Astrocyte (in vitro differentiated cells and primary cell): ENCODE results near the gene KCNMA1. TPM values are rescaled to one million over a fixed set of nuclear protein-coding genes. Genes with fewer than 3 reads are reported as not detected.

Experiments used
- DNase-seq: peaks from one replicate; pipeline ENCODE4 v3.0.0-alpha.2; 2010; ENCODE audit warnings: low read depth
- FAIRE-seq: peaks from 2 replicates; lab custom pipeline; 2011; peaks lifted over from hg19 to GRCh38; lab: Jason Lieb, UNC
- H2AFZ ChIP-seq: 2 replicates; pipeline ENCODE4 v1.6.0; 2012; ENCODE audit warnings: low read depth, low read length, inconsistent platforms
- H3K27ac ChIP-seq: 2 replicates; pipeline ENCODE4 v1.5.1; 2011; ENCODE audit warnings: low read depth, low read length, inconsistent platforms
- H3K27me3 ChIP-seq: 2 replicates; pipeline ENCODE4 v1.6.0; 2011; ENCODE audit warnings: low read length, inconsistent platforms; ENCODE audit not compliant: insufficient read depth
- H3K36me3 ChIP-seq: 2 replicates; pipeline ENCODE4 v1.5.1; 2011; ENCODE audit warnings: low read length, inconsistent platforms; ENCODE audit not compliant: insufficient read depth
- H3K4me1 ChIP-seq: 2 replicates; pipeline ENCODE4 v1.5.1; 2011; ENCODE audit warnings: low read length, inconsistent platforms; ENCODE audit not compliant: insufficient read depth
- H3K4me2 ChIP-seq: 2 replicates; pipeline ENCODE4 v1.6.0; 2012; ENCODE audit warnings: low read length, inconsistent platforms
- H3K4me3 ChIP-seq: 2 replicates; pipeline ENCODE4 v1.5.1; 2011; ENCODE audit warnings: low read depth, mild to moderate bottlenecking, low read length, inconsistent platforms; ENCODE audit not compliant: insufficient read depth
- H3K79me2 ChIP-seq: 2 replicates; pipeline ENCODE4 v1.6.0; 2012; ENCODE audit warnings: mild to moderate bottlenecking, low read length, inconsistent platforms; ENCODE audit not compliant: insufficient read depth
- H3K9ac ChIP-seq: 2 replicates; pipeline ENCODE4 v1.6.0; 2012; ENCODE audit warnings: mild to moderate bottlenecking, low read length, inconsistent platforms
- H3K9me3 ChIP-seq: 2 replicates; pipeline ENCODE4 v1.5.1; 2012; ENCODE audit warnings: low read depth, mild to moderate bottlenecking, low read length, inconsistent platforms; ENCODE audit not compliant: insufficient read depth
- H4K20me1 ChIP-seq: 2 replicates; pipeline ENCODE4 v1.6.0; 2012; ENCODE audit warnings: low read length, inconsistent platforms; ENCODE audit not compliant: insufficient read depth
- H3K27ac Mint-ChIP-seq: one replicate; pipeline ENCODE4 v1.8.0; 2021; ENCODE audit warnings: mild to moderate bottlenecking, mixed read lengths; ENCODE audit not compliant: unreplicated experiment
- H3K27me3 Mint-ChIP-seq: one replicate; pipeline ENCODE4 v1.8.0; 2021; ENCODE audit warnings: low read depth, mixed read lengths; ENCODE audit not compliant: unreplicated experiment
- H3K36me3 Mint-ChIP-seq: one replicate; pipeline ENCODE4 v1.8.0; 2021; ENCODE audit warnings: low read depth, mixed read lengths; ENCODE audit not compliant: unreplicated experiment
- H3K4me1 Mint-ChIP-seq: one replicate; pipeline ENCODE4 v1.8.0; 2021; ENCODE audit warnings: low read depth, mixed read lengths; ENCODE audit not compliant: unreplicated experiment
- H3K4me3 Mint-ChIP-seq: one replicate; pipeline ENCODE4 v1.8.0; 2021; ENCODE audit warnings: mild to moderate bottlenecking, moderate library complexity, mixed read lengths; ENCODE audit not compliant: unreplicated experiment
- H3K9me3 Mint-ChIP-seq: one replicate; pipeline ENCODE4 v1.8.0; 2021; ENCODE audit warnings: mild to moderate bottlenecking, mixed read lengths; ENCODE audit not compliant: unreplicated experiment
- EZH2 ChIP-seq: IDR thresholded peaks from 2 replicates; pipeline ENCODE4 v1.6.1; 2012; ENCODE audit warnings: mild to moderate bottlenecking, low read length, inconsistent platforms; ENCODE audit not compliant: insufficient read depth
- total RNA-seq: library from RNA; stranded (reverse); gene quantifications from 2 replicates; pipeline ENCODE4 v1.2.1, GENCODE V29; 2021
- TF ChIP-seq, protein P1 (sequence below): IDR thresholded peaks from 2 replicates; pipeline ENCODE4 v1.5.1; 2011; ENCODE audit warnings: low read depth, mild to moderate bottlenecking, inconsistent platforms, low read length, moderate library complexity; ENCODE audit not compliant: insufficient read depth

The KCNMA1 gene
- total RNA-seq, 1 donor from 2014 or later, result 45.8 TPM

DNA sequence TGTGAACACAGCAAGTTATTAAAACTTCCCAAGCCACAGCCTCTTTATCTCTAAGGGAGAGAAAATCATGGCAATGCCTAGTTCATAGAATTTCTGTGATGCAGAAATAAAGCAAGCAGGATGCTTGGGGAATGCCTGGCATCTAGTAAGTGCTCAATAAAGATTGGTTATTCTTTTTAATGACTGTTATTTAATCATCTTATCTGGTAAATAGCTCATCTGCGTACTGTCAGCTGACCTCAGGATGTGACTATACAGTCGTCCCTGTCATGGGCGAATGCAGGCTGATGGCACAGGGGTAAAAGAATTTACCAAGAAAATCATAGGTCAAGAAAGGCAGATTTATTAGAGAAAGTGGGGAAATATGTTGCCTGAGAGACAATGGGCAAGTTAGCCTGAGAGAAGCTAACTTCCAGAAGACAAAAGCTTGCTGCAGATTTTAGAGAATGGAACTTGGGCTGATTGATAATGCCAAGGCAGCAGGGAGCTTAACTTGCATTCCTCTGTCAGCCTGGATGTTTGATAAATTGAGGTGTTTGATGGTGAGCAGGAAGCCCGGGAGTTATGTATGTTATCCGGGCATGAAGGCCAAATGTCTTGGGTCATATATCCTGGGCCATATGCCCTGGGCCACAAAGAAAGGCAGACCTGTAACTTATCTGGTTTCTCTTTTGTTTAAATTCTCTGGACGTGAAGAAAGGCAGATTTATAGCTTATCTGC, 126.0 kb downstream of the KCNMA1 start:
- Histone ChIP-seq H4K20me1 (no peaks in the 10 kb centered on the region), H3K9me3 (no peaks in the 10 kb centered on the region), H3K4me2 (peak overlapping the region; percentile 9), H3K9ac (peak overlapping the region; percentile 3), H3K79me2 (peaks cover 26% of the 10 kb centered on the region), H3K36me3 (no peaks in the 10 kb centered on the region), H3K27me3 (no peaks in the 10 kb centered on the region), H3K27ac (no peak overlapping the region), H3K4me1 (peaks cover 46% of the 10 kb centered on the region), H3K4me3 (no peak overlapping the region), H2AFZ (no peak overlapping the region)
- Mint-ChIP-seq H3K4me1 (peaks cover 57% of the 10 kb centered on the region), H3K27ac (no peak overlapping the region), H3K9me3 (no peaks in the 10 kb centered on the region), H3K27me3 (no peaks in the 10 kb centered on the region), H3K4me3 (no peak overlapping the region), H3K36me3 (no peaks in the 10 kb centered on the region)
- no peak for DNase-seq
- no peak for FAIRE-seq
- TF ChIP-seq EZH2, result no peak
- TF ChIP-seq, protein P1, sequence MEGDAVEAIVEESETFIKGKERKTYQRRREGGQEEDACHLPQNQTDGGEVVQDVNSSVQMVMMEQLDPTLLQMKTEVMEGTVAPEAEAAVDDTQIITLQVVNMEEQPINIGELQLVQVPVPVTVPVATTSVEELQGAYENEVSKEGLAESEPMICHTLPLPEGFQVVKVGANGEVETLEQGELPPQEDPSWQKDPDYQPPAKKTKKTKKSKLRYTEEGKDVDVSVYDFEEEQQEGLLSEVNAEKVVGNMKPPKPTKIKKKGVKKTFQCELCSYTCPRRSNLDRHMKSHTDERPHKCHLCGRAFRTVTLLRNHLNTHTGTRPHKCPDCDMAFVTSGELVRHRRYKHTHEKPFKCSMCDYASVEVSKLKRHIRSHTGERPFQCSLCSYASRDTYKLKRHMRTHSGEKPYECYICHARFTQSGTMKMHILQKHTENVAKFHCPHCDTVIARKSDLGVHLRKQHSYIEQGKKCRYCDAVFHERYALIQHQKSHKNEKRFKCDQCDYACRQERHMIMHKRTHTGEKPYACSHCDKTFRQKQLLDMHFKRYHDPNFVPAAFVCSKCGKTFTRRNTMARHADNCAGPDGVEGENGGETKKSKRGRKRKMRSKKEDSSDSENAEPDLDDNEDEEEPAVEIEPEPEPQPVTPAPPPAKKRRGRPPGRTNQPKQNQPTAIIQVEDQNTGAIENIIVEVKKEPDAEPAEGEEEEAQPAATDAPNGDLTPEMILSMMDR, result no peak

DNA sequence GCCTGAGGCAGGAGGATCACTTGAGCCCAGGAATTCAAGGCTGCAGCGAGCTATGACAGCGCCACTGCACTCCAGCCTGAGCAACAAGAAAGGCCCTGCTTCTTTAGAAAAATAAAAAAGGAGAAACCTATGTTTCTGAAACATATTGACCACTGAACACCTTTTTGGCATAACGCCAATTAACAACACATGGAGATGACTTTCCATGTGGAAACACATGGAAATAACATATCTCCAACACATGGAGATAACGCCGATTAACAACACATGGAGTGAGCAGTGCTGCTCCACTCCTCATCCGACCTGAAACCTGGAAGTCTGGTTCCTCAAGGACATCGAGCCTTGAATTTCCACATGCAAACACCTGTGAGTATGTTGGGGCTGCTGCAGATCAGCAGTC, 126.9 kb downstream of the KCNMA1 start:
- Histone ChIP-seq H4K20me1 (no peaks in the 10 kb centered on the region), H3K9me3 (no peaks in the 10 kb centered on the region), H3K4me3 (no peak overlapping the region), H3K27ac (no peak overlapping the region), H2AFZ (no peak overlapping the region), H3K27me3 (no peaks in the 10 kb centered on the region), H3K79me2 (peaks cover 23% of the 10 kb centered on the region), H3K36me3 (no peaks in the 10 kb centered on the region), H3K4me1 (peaks cover 55% of the 10 kb centered on the region), H3K9ac (no peak overlapping the region), H3K4me2 (no peak overlapping the region)
- Mint-ChIP-seq H3K4me1 (peaks cover 65% of the 10 kb centered on the region), H3K4me3 (no peak overlapping the region), H3K27me3 (no peaks in the 10 kb centered on the region), H3K9me3 (no peaks in the 10 kb centered on the region), H3K27ac (no peak overlapping the region), H3K36me3 (no peaks in the 10 kb centered on the region)
- FAIRE-seq (no peak), DNase-seq (no peak)
- TF ChIP-seq EZH2, result no peak
- TF ChIP-seq, protein P1, result no peak

DNA sequence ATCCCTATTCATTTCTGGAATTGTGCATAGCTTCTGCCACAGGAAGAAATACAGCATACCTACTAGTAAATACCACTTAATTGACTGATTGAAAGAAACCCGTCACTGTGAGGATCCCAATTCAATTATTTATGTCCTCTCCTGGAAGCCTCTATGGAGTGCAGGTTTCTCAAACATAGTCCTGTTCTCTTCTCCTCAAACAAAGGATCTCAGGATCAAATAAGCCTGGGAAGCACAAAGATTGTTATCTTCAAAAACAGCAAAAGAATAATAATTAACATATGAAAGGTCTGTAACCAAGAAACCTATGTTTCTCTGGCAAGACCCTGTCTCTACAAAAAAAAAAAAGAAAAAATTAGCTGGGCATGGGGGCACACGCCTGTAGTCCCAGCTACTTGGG, 127.3 kb downstream of the KCNMA1 start:
- no peaks in the 10 kb centered on the region for H3K27me3 Mint-ChIP-seq
- Histone ChIP-seq H3K27ac (no peak overlapping the region), H3K9me3 (no peaks in the 10 kb centered on the region), H3K4me3 (no peak overlapping the region), H3K27me3 (no peaks in the 10 kb centered on the region), H3K4me2 (no peak overlapping the region), H3K79me2 (peaks cover 23% of the 10 kb centered on the region), H4K20me1 (no peaks in the 10 kb centered on the region), H3K4me1 (peaks cover 60% of the 10 kb centered on the region), H2AFZ (no peak overlapping the region), H3K36me3 (no peaks in the 10 kb centered on the region), H3K9ac (no peak overlapping the region)
- H3K4me3 Mint-ChIP-seq, result no peak overlapping the region
- no peak overlapping the region for H3K27ac Mint-ChIP-seq
- peaks cover 69% of the 10 kb centered on the region for H3K4me1 Mint-ChIP-seq
- no peaks in the 10 kb centered on the region for H3K9me3 Mint-ChIP-seq
- DNase-seq (no peak), FAIRE-seq (no peak)
- no peaks in the 10 kb centered on the region for H3K36me3 Mint-ChIP-seq
- TF ChIP-seq, protein P1, result no peak
- TF ChIP-seq EZH2, result no peak
